ENCODE measurements around the gene TMEM119.
A peak's percentile ranks its signal among the peaks of the same experiment; 100 is the strongest.
"Not testable (repeated sequence)": the region's sequence is repeated elsewhere in the genome, so short reads cannot be mapped to it uniquely, and the experiment has no call there.

TMEM119 gene

DNA sequence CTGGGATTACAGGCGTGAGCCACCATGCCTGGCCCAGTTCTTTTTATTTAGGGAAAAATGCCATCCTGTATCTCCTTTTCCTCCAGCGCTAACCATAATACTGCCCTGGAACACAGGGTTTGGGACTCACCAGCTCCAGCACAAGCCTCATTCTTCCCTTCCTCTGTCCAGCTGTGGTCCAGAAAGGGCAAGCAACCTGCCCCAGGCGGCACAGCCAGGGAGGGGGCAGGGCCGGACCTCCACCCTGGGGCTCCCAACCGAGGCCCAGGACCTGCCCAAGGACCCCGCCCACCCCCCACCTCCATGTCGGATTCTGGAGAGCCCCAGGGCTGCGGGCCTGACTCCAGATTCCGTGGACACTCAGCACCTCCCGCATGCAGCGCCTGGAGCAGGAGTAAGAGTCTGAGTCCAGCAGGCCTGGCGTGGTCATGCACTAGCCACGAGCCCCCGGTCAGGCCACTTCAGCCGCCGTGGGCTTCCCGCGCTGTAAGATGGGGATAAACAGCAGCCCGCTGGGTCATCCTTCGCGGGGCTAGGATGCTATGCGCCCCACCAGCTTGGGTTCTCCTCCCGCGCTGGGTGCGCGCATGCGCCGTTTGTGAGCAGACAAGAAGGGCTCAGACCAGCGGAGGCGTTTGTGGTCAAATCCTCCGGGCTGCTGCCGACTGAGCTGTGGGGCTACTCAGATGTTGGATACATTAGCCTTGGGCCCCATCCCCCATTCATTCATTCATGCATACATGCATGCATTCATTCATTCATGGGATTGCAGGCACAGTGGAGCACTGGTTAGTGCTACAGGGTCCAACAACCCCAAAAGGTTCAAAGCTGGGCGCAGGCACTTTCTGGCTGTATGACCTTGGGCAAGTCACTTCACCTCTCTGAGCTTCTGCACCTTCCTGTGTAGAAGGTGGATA, 16.3 kb downstream of the TMEM119 start:
- Histone ChIP-seq H3K9ac (no peak overlapping the region), H3K36me3 (no peaks in the 10 kb centered on the region), H4K20me1 (no peaks in the 10 kb centered on the region), H3K4me3 (no peak overlapping the region), H3K27ac (no peak overlapping the region), H3K27me3 (no peaks in the 10 kb centered on the region), H3K9me3 (replicated peaks in 1 of 11) (no peaks in the 10 kb centered on the region; a peak in 1 of 22 replicates), H3K4me1 (peaks cover 43 to 60% (median 51%) of the 10 kb centered on the region in 10 experiments), H3K4me2 (no peak overlapping the region)
- TF ChIP-seq Cebpa-rat (IDR thresholded peaks at IDR 0.05): no peak

- no peak overlapping the region for H3K9ac ChIP-seq
- no peaks in the 10 kb centered on the region for H4K20me1 ChIP-seq
- H3K9me3 ChIP-seq (replicated peaks in 1 of 11): no peaks in the 10 kb centered on the region; a peak in 1 of 22 replicates
- no peaks in the 10 kb centered on the region for H3K27me3 ChIP-seq
- no peak overlapping the region for H3K27ac ChIP-seq
- H3K4me3 ChIP-seq: no peak overlapping the region
- no peak for TF ChIP-seq Cebpa-rat (IDR thresholded peaks at IDR 0.05)
- H3K36me3 ChIP-seq: no peaks in the 10 kb centered on the region
- peak overlapping the region in 4 of 11 experiments; percentile 43 to 76 (median 55); a peak in 2 of 22 replicates for H3K4me2 ChIP-seq
- H3K4me1 ChIP-seq: peaks cover 53 to 70% (median 62%) of the 10 kb centered on the region in 10 experiments
Observed at GRCh38 chr12:108580531-108580930, 17.4 kb downstream of the TMEM119 start.

DNA sequence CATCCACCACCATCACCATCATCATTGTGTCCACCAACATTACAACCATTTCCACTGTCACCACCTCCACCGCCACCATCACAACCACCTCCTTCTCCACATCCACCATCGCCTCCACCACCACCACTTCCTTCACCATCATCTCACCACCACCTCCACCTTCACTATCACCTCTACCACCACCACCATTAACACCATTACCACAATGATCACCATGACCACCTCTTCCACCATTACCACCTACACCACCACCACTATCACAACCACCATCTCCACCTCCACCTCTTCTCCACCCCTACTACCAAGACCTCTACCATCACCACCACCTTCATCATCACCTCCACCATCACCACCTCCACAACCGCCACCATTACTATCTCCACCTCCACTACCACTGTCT, 19.1 kb downstream of the TMEM119 start:
- H4K20me1 ChIP-seq: no peaks in the 10 kb centered on the region
- H3K36me3 ChIP-seq: no peaks in the 10 kb centered on the region
- peaks cover 65 to 82% (median 73%) of the 10 kb centered on the region in 10 experiments for H3K4me1 ChIP-seq
- no peaks in the 10 kb centered on the region; a peak in 1 of 22 replicates for H3K9me3 ChIP-seq (replicated peaks in 1 of 11)
- peak overlapping the region in 1 of 11 experiments; percentile 16; a peak in 2 of 22 replicates for H3K27ac ChIP-seq
- no peak overlapping the region for H3K9ac ChIP-seq
- TF ChIP-seq Cebpa-rat (IDR thresholded peaks at IDR 0.05): no peak
- H3K4me3 ChIP-seq: no peak overlapping the region
- no peaks in the 10 kb centered on the region for H3K27me3 ChIP-seq
- H3K4me2 ChIP-seq: peak overlapping the region; percentile 43 to 77 (median 53)

GRCh38 chr12:108578264-108578663, 19.6 kb downstream of the TMEM119 start:
- no peak overlapping the region for H3K9ac ChIP-seq
- TF ChIP-seq Cebpa-rat (IDR thresholded peaks at IDR 0.05): no peak
- no peaks in the 10 kb centered on the region for H3K36me3 ChIP-seq
- H3K4me3 ChIP-seq: no peak overlapping the region
- no peaks in the 10 kb centered on the region for H3K27me3 ChIP-seq
- peak overlapping the region in 1 of 11 experiments; percentile 16; a peak in 1 of 22 replicates for H3K27ac ChIP-seq
- peak overlapping the region in 4 of 11 experiments; percentile 1 to 76 (median 68); a peak in 5 of 22 replicates for H3K4me2 ChIP-seq
- no peaks in the 10 kb centered on the region for H4K20me1 ChIP-seq
- peaks cover 64 to 81% (median 72%) of the 10 kb centered on the region in 10 experiments for H3K4me1 ChIP-seq
- H3K9me3 ChIP-seq (replicated peaks in 1 of 11): no peaks in the 10 kb centered on the region; a peak in 1 of 22 replicates

- Histone ChIP-seq H3K4me3 (no peak overlapping the region), H4K20me1 (no peaks in the 10 kb centered on the region), H3K27ac (peak overlapping the region in 3 of 11 experiments; percentile 6 to 67 (median 65); a peak in 4 of 22 replicates), H3K36me3 (no peaks in the 10 kb centered on the region), H3K9me3 (replicated peaks in 1 of 11) (no peaks in the 10 kb centered on the region; a peak in 1 of 22 replicates), H3K4me2 (peak overlapping the region in 9 of 11 experiments; percentile 58 to 75 (median 68); a peak in 16 of 22 replicates), H3K9ac (no peak overlapping the region), H3K4me1 (peaks cover 56 to 81% (median 70%) of the 10 kb centered on the region in 10 experiments), H3K27me3 (no peaks in the 10 kb centered on the region)
- no peak for TF ChIP-seq Cebpa-rat (IDR thresholded peaks at IDR 0.05)
Observed at GRCh38 chr12:108577458-108577857, 20.4 kb downstream of the TMEM119 start.

DNA sequence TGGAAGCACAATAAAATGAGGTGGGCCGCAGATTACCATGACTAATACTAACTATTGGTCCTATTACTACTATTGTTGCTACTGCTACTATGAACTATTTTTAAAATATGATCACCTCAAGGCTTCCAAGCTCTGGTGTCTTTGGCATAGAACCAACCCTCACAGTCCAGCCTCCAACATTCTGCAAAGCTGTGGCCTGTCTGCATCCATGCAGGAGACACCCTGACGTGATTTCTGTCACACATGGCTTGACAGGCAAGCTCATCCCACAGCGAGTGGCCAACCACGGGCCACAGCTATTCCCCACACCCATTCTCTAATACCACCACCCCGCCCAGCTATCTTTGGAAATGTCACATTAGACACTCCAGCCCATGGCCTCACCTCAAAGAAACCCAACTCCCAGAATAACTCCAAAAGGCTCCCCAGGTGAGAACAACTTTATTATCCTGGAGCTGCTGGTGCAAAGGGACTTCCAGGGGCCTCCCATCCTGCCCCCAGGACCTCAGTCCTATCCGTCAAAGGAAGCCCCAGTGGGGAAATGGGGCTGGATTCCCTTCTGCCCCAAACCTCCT, 21.1 kb downstream of the TMEM119 start:
- Histone ChIP-seq H3K9ac (no peak overlapping the region; a peak in 2 of 22 replicates), H3K27ac (peak overlapping the region in 6 of 11 experiments; percentile 6 to 67 (median 54); a peak in 8 of 22 replicates), H4K20me1 (no peaks in the 10 kb centered on the region), H3K27me3 (no peaks in the 10 kb centered on the region), H3K9me3 (replicated peaks in 1 of 11) (no peaks in the 10 kb centered on the region; a peak in 1 of 22 replicates), H3K36me3 (no peaks in the 10 kb centered on the region), H3K4me2 (peak overlapping the region; percentile 58 to 75 (median 68); a peak in 21 of 22 replicates), H3K4me1 (peaks cover 54 to 83% (median 70%) of the 10 kb centered on the region in 10 experiments), H3K4me3 (no peak overlapping the region)
- TF ChIP-seq Cebpa-rat (IDR thresholded peaks at IDR 0.05): no peak

- Histone ChIP-seq H3K9ac (peak overlapping the region in 4 of 11 experiments; percentile 2 to 9 (median 5); a peak in 4 of 22 replicates), H3K36me3 (no peaks in the 10 kb centered on the region; a peak in 1 of 22 replicates), H4K20me1 (no peaks in the 10 kb centered on the region), H3K4me3 (no peak overlapping the region), H3K4me2 (peak overlapping the region; percentile 58 to 75 (median 68)), H3K27ac (peak overlapping the region in 9 of 11 experiments; percentile 30 to 67 (median 43); a peak in 16 of 22 replicates), H3K27me3 (no peaks in the 10 kb centered on the region), H3K9me3 (replicated peaks in 1 of 11) (no peaks in the 10 kb centered on the region; a peak in 1 of 22 replicates), H3K4me1 (peaks cover 62 to 95% (median 78%) of the 10 kb centered on the region in 10 experiments)
- peak in 3 of 11 experiments; percentile 12 to 56 (median 18); a peak in 1 of 22 replicates for TF ChIP-seq Cebpa-rat (IDR thresholded peaks at IDR 0.05)
Observed at GRCh38 chr12:108575199-108575912, 22.5 kb downstream of the TMEM119 start.

GRCh38 chr12:108574276-108574675, 23.6 kb downstream of the TMEM119 start:
- H3K4me3 ChIP-seq; H3K27me3 ChIP-seq; H3K9me3 ChIP-seq (replicated peaks in 1 of 11); H3K9ac ChIP-seq; H4K20me1 ChIP-seq: not testable (repeated sequence)
- Histone ChIP-seq H3K4me1 (peaks cover 62 to 94% (median 73%) of the 10 kb centered on the region in 10 experiments), H3K36me3 (peaks cover 0 to 10% (median 8%) of the 10 kb centered on the region in 11 experiments; a peak in 14 of 22 replicates), H3K4me2 (peak overlapping the region in 10 of 11 experiments; percentile 9 to 75 (median 62); a peak in 18 of 22 replicates), H3K27ac (peak overlapping the region in 1 of 11 experiments; percentile 43; a peak in 1 of 22 replicates)

Data from BLaER1 treated with 17β-estradiol and CSF1 and Interleukin-3, amounts not matched to agents 10 nM and 100 nM (cell line).